ENCODE data around the gene SHBG. TPM values are rescaled to one million over a fixed set of nuclear protein-coding genes. Genes with fewer than 3 reads are reported as not detected.

Gene SHBG
- total RNA-seq, 2 experiments from 2014 or later = not detected

DNA sequence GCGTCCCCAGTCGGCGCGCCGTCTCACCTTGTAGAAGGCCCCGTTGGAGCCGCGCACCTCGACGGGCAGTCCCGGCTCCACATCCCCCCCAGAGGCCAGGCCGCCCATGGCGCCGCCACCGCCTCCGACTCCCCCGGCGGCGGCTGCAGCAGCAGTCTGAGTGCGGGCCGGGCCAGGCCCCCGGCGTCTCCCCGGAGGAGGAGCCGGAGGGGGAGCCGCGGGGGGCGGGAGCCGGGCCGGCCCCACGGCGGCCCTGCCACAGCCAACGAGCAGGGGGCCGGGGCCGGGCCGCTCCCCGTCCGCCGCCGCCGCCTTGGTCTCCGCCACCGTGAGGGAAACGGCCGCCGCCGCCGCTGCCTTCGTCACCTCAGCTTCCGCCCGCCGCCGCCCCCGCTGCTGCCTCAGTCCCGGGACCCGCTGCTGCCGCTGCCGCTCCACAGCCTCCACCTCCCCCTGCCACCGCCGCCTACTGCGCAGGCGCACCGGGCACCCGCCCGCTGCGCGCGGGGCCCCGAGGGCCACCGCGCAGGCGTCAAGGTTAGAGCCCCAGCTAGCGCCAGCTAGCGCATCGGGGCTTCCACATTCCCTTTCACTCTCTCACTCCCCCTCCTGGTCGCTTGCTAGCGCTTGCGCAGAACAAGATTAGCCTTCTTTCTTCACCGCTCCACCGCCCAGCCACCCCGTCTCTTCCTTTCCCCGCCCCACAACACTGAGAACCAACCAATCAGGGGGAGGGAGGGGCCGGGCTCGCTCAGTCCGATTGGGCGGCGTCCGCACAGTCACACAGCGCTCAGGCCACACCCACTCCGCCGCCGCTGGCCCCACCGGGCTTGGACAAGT is 15.3 kb upstream of the SHBG start, which contains the start of gene FXR2:
TSS of gene FXR2 (minus strand) at position 473 of the 840 bp plus-strand sequence. CDS start at position 108, 365 bp downstream.
- H3K27me3 Mint-ChIP-seq = no peaks in the 10 kb centered on the region
- TF ChIP-seq CTCF (IDR thresholded peaks at IDR 0.05) = peak; percentile 59
- peaks cover 47% of the 10 kb centered on the region for H3K4me1 Mint-ChIP-seq (ENCODE audit: low read depth)
- H3K4me3 Mint-ChIP-seq = peak within 1 kb of the TSS; percentile 91
- no peaks in the 10 kb centered on the region for H3K9me3 Mint-ChIP-seq
- CTCF ChIA-PET = interaction anchor here (0.6 to 3.1 kb wide), 15 partner anchors 10 to 311 kb away, joined by 3 to 29 read pairs (median 5); partner anchors contain the start of genes ATP1B2, MPDU1, SAT2 and TMEM102
- Histone ChIP-seq H3K9me3 (ENCODE audit: control insufficient read depth in 1 of 2, insufficient read depth in 1 of 2, low read length in 2 of 2) (no peaks in the 10 kb centered on the region), H3K27ac (ENCODE audit: low read depth in 1 of 2, low read length in 2 of 2) (peak within 1 kb of the TSS; percentile 50 to 63), H3K27me3 (ENCODE audit: control insufficient read depth in 1 of 2, insufficient read depth in 2 of 2, low read length in 2 of 2) (no peaks in the 10 kb centered on the region), H3K4me1 (ENCODE audit: insufficient read depth, low read length) (peaks cover 36% of the 10 kb centered on the region), H3K36me3 (ENCODE audit: insufficient read depth, low read length) (peaks cover 4% of the 10 kb centered on the region), H3K4me3 (ENCODE audit: low read length) (peak within 1 kb of the TSS; percentile 87)
- intact Hi-C loops (cut with DNase I, micrococcal nuclease) = loop anchor here (1.0 to 5.0 kb wide), 5 partner anchors 36 to 318 kb away; partner anchors contain the start of genes ATP1B2 (in 1 of the 2), CNTROB (in 1 of the 2), TP53 (in 1 of the 2) and TRAPPC1 (in 1 of the 2)
- DNase-seq = peak; percentile 94 to 100 (median 98)
- POLR2A ChIA-PET = interaction anchor here (0.6 to 4.2 kb wide), 26 partner anchors 13 to 579 kb away, joined by 3 to 158 read pairs (median 4); partner anchors contain the start of genes ACAP1, ATP1B2, CNTROB and CYB5D1
- H3K27ac Mint-ChIP-seq = peak within 1 kb of the TSS; percentile 99
- peaks cover 34% of the 10 kb centered on the region for H3K36me3 Mint-ChIP-seq (ENCODE audit: low read depth)
- peak; percentile 88 for ATAC-seq (ENCODE audit: poor library complexity)

DNA sequence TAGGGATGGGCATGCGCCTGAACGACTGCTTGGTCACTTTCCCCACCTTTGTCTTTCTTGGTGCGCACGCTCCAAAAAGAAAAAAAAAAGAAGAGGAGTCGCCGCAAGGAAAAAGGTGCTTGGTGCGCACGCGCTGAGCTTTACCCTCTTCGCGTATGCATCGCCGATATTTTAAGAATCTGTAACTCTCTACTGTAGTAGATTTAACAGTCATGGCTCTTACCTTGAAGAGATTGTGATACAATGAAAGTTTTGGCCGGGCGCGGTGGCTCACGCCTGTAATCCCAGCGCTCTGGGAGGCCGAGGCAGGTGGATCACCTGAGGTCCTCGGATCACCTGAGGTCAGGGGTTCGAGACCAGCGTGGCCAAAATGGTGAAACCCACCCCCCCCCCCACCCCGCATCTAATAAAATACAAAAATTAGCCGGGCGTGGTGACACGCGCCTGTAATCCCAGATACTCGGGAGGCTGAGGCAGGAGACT is 14.6 kb upstream of the SHBG start:
- ChIA-PET CTCF (interaction anchor here (0.6 to 3.1 kb wide), 12 partner anchors 12 to 312 kb away, joined by 3 to 29 read pairs (median 6); partner anchors contain the start of genes ATP1B2, MPDU1, SAT2 and TMEM102), POLR2A (interaction anchor here (0.6 to 4.2 kb wide), 26 partner anchors 12 to 580 kb away, joined by 3 to 158 read pairs (median 4); partner anchors contain the start of genes ACAP1, ATP1B2, CNTROB and CYB5D1)
- Histone ChIP-seq H3K27ac (ENCODE audit: low read depth in 1 of 2, low read length in 2 of 2) (peak overlapping the region; percentile 50 to 63), H3K36me3 (ENCODE audit: insufficient read depth, low read length) (peaks cover 4% of the 10 kb centered on the region), H3K27me3 (ENCODE audit: control insufficient read depth in 1 of 2, insufficient read depth in 2 of 2, low read length in 2 of 2) (no peaks in the 10 kb centered on the region), H3K4me3 (ENCODE audit: low read length) (peak overlapping the region; percentile 57), H3K4me1 (ENCODE audit: insufficient read depth, low read length) (peaks cover 36% of the 10 kb centered on the region), H3K9me3 (ENCODE audit: control insufficient read depth in 1 of 2, insufficient read depth in 1 of 2, low read length in 2 of 2) (no peaks in the 10 kb centered on the region)
- intact Hi-C loops (cut with DNase I, micrococcal nuclease) = loop anchor here (1.0 to 5.0 kb wide), 5 partner anchors 35 to 317 kb away; partner anchors contain the start of genes ATP1B2 (in 1 of the 2), CNTROB (in 1 of the 2), TP53 (in 1 of the 2) and TRAPPC1 (in 1 of the 2)
- DNase-seq (no peak), ATAC-seq (ENCODE audit: poor library complexity) (peak; percentile 36)
- no peaks in the 10 kb centered on the region for H3K9me3 Mint-ChIP-seq
- no peaks in the 10 kb centered on the region for H3K27me3 Mint-ChIP-seq
- no peak for TF ChIP-seq CTCF (IDR thresholded peaks at IDR 0.05)
- peaks cover 29% of the 10 kb centered on the region for H3K36me3 Mint-ChIP-seq (ENCODE audit: low read depth)
- peak overlapping the region; percentile 91 for H3K4me3 Mint-ChIP-seq
- H3K4me1 Mint-ChIP-seq (ENCODE audit: low read depth) = peaks cover 41% of the 10 kb centered on the region
- peak overlapping the region; percentile 99 for H3K27ac Mint-ChIP-seq

- ATAC-seq (ENCODE audit: poor library complexity) (no peak), DNase-seq (no peak)
- Histone ChIP-seq H3K4me3 (ENCODE audit: low read length) (no peak overlapping the region), H3K27ac (ENCODE audit: low read depth in 1 of 2, low read length in 2 of 2) (no peak overlapping the region), H3K4me1 (ENCODE audit: insufficient read depth, low read length) (peaks cover 13% of the 10 kb centered on the region), H3K9me3 (ENCODE audit: control insufficient read depth in 1 of 2, insufficient read depth in 1 of 2, low read length in 2 of 2) (no peaks in the 10 kb centered on the region), H3K27me3 (ENCODE audit: control insufficient read depth in 1 of 2, insufficient read depth in 2 of 2, low read length in 2 of 2) (no peaks in the 10 kb centered on the region), H3K36me3 (ENCODE audit: insufficient read depth, low read length) (no peaks in the 10 kb centered on the region)
- Mint-ChIP-seq H3K4me3 (no peak overlapping the region), H3K27me3 (no peaks in the 10 kb centered on the region), H3K4me1 (ENCODE audit: low read depth) (peaks cover 10% of the 10 kb centered on the region), H3K27ac (no peak overlapping the region), H3K36me3 (ENCODE audit: low read depth) (peaks cover 8% of the 10 kb centered on the region), H3K9me3 (no peaks in the 10 kb centered on the region)
- TF ChIP-seq CTCF (IDR thresholded peaks at IDR 0.05) = no peak
- CTCF ChIA-PET = no interaction called here
- intact Hi-C loops (cut with DNase I, micrococcal nuclease) = loop anchor here in 1 of 2 experiments (5.0 kb wide), 1 partner anchor 314 kb away; the partner anchor contains the start of genes CNTROB and TRAPPC1
- POLR2A ChIA-PET = interaction anchor here (0.7 to 1.7 kb wide), 2 partner anchors 9 to 234 kb away, joined by 4 read pairs; no protein-coding TSS in a partner anchor
Observed at GRCh38 chr17:7618608-7619007, 11.3 kb upstream of the SHBG start.
